Measurements from ENCODE around the gene PRAMEF18.
"Not testable (repeated sequence)": the region's sequence is repeated elsewhere in the genome, so short reads cannot be mapped to it uniquely, and the experiment has no call there.

The PRAMEF18 gene, protein sequence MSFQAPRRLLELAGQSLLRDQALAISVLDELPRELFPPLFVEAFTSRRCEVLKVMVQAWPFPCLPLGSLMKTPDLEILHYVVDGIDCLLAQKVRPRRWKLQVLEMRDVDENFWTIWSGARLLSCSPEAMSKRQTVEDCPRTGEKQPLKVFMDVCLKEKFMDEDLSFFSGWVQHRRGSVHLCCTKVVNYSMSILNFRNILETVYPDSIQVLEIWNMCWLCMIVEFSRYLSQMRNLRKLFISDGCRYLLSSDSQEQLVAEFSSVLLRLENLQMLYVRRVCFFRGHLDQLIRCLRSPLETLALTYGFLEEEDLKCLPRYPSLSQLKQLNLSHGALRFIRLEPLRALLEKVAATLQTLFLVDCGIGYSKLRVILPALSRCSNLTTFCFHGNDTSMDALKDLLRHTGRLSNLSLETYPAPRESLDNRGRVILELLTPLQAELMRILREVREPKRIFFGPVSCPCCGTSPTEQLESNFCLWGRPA

GRCh38 chr1:13225675-13226204, at the start of gene PRAMEF18:
PRAMEF18 (minus strand) TSS chr1:13226154; CDS start chr1:13226106, 48 bp downstream.
- not testable (repeated sequence) for DNase-seq (ENCODE audit: low spot score)

GRCh38 chr1:13265124-13265523, 39.2 kb upstream of the PRAMEF18 start:
- not testable (repeated sequence) for DNase-seq (ENCODE audit: low spot score)

- not testable (repeated sequence) for DNase-seq (ENCODE audit: low spot score)
Measured at GRCh38 chr1:13253898-13254297, 27.9 kb upstream of the PRAMEF18 start, which contains the start of gene PRAMEF5. PRAMEF5 (plus strand) TSS chr1:13254198; CDS start chr1:13259269, 5,071 bp downstream.

DNA sequence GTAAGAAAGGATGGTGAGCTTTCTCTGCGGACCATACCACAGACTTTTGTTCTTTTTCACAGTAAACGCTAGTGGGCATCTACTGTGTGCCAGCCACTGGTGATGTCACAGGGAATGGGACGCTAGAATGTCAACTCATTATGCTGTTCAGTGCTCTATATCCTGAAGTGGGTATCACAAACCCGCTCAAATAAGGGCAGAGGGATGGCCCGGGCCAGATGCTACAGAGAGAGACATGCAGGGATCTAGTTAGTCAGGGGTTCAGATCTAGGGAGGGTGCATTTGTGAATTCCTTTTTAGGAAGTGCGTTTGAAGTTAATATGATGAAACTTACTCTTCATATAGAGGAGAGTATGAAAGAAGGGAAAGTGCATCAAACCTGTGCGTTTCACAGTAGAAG, 21.2 kb upstream of the PRAMEF18 start:
- DNase-seq (ENCODE audit: low spot score), result not testable (repeated sequence)

DNA sequence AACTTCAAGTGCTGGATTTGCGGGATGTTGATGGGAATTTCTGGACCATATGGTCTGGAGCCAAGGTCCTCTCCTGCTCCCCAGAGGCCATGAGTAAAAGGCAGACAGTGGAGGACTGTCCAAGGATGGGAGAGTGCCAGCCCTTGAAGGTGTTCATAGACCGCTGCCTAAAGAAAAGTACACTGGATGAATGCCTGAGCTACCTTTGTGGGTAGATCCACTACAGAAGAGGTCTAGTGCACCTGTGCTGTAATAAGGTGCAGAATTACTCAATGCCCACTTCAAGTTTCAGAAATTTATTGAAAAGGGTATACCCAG, 20.6 kb upstream of the PRAMEF18 start:
- not testable (repeated sequence) for DNase-seq (ENCODE audit: low spot score)

DNA sequence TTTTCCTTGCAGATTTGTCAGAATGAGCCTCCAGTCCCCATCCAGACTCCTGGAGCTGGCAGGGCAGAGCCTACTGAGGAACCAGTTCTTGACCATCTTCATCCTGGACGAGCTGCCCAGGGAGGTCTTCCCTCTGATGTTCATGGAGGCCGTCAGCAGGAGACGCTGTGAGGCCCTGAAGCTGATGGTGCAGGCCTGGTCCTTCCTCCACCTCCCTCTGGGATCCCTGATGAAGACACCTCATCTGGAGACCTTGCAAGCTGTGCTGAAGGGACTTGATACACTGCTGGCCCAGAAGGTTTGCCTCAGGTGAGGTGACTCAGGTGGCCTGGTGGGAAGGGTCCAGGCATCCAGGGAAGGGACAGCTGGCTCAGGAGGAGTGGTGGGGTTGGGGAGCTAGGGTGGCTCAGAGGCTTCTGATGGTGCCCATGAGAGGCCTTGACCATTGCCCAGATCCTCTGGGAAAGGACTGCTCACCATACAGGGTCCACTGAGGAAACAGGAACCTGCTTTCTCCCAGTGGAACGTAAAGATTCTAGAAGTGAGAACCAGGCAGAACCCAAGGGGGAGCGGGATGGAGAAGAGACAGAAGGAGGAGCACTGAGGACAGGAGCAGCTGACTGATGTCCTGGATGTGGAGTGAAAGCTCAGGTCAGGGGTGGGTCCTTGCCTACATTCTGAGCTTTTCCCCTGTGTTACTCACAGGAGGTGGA, 20.0 kb upstream of the PRAMEF18 start:
- not testable (repeated sequence) for DNase-seq (ENCODE audit: low spot score)

GRCh38 chr1:13243536-13244263, 17.7 kb upstream of the PRAMEF18 start:
- not testable (repeated sequence) for DNase-seq (ENCODE audit: low spot score)

GRCh38 chr1:13239633-13240032, 13.7 kb upstream of the PRAMEF18 start:
- DNase-seq (ENCODE audit: low spot score), result not testable (repeated sequence)

- DNase-seq (ENCODE audit: low spot score), result not testable (repeated sequence)
Measured at GRCh38 chr1:13237572-13237971, 11.6 kb upstream of the PRAMEF18 start.

DNA sequence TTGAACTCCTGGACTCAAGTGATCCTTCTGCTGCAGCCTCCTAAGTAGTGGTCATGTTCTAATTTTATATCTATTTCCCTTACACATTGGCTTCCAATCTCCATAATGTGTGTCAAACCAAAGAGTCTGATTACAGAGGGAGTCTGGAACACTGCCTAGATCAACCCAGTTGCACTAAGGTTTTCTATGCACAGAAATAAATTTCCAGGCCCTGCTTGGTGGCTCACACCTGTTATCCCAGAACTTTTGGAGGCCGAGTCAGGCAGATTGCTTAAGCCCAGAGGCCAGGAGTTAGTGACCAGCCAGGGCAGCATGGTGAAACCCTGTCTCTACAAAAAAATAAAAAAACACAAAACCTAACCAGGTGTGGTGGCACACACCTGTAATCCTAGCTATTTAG, 8.1 kb upstream of the PRAMEF18 start:
- DNase-seq (ENCODE audit: low spot score), result not testable (repeated sequence)

GRCh38 chr1:13232056-13232455, 6.1 kb upstream of the PRAMEF18 start:
- DNase-seq (ENCODE audit: low spot score), result not testable (repeated sequence)

GRCh38 chr1:13231061-13231750, 5.3 kb upstream of the PRAMEF18 start:
- DNase-seq (ENCODE audit: low spot score), result not testable (repeated sequence)

- not testable (repeated sequence) for DNase-seq (ENCODE audit: low spot score)
Measured at GRCh38 chr1:13230601-13231000, 4.6 kb upstream of the PRAMEF18 start.

DNA sequence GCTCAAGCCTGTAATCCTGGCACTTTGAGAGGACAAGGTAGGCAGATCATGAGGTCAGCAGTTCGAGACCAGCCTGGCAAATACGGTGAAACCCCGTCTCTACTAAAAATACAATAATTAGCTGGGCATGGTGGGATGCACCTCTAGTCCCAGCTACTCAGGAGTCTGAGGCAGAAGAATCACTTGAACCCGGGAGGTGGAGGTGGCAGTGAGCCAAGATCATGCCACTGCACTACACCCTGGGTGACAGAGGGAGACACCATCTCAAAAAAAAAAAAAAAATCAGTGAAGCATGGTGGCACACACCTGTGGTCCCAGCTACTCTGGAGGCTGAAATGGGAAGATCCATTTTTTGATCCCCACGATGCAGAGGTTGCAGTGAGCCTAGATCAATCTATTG, 4.1 kb upstream of the PRAMEF18 start:
- not testable (repeated sequence) for DNase-seq (ENCODE audit: low spot score)

GRCh38 chr1:13228343-13228781, 2.4 kb upstream of the PRAMEF18 start:
- peak; percentile 58 for DNase-seq (ENCODE audit: low spot score)

DNA sequence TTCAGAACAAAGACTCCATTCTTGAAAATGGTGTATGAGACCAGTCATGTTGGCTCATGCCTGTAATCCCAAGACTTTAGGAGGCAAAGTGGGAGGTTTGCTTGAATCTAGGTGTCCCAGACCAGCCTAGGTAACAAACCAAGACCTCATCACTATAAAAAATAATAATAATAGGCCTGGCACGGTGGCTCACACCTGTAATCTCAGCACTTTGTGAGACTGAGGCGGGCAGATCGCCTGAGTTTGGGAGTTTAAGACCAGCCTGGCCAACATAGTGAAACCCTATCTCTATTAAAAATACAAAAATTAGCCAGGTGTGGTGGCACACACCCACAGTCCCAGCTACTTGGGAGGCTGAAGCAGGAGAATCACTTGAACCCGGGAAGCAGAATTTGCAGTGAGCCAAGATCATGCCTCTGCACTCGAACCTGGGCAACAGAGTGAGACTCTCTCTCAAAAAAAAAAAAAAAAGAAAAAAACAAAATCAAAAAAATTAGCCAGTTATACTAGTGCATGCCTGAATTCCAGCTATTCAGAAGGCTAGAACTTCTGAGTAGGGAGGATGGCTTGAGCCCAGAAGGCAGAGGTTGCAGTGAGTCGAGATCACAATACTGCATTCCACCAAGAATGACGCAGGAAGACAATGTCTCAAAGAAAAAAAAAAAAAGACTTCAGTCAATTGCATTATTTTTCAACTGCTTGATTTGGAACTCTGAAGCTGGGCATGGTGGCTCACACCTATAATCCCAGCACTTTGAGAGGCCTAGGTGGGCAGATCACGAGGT, 1.5 kb upstream of the PRAMEF18 start:
- not testable (repeated sequence) for DNase-seq (ENCODE audit: low spot score)

DNA sequence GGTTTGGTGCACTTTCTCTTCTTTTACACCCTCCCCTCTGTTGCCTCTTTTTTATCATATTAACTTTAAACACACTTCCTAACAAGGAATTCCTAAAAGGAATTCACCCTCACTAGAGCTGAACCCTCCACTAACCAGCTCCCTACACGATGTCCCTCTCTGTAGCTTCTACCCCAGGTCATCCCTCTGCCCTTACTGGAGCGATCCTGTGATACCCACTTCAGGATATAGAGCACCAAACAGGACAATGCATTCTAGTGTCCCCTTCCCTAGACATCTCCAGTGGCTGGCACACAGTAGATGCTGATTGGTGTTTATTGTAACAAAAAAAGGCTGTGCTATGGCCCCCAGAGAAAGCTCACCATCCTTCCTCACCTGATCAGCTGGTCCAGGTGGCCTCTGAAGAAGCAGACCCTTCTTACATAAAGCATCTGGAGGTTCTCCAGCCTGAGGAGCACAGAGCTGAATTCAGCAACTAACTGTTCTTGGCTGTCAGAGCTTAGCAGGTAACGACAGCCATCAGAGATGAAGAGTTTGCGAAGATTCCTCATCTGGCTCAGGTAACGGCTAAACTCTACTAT, 1.4 kb downstream of the PRAMEF18 start:
- DNase-seq (ENCODE audit: low spot score), result no peak

DNA sequence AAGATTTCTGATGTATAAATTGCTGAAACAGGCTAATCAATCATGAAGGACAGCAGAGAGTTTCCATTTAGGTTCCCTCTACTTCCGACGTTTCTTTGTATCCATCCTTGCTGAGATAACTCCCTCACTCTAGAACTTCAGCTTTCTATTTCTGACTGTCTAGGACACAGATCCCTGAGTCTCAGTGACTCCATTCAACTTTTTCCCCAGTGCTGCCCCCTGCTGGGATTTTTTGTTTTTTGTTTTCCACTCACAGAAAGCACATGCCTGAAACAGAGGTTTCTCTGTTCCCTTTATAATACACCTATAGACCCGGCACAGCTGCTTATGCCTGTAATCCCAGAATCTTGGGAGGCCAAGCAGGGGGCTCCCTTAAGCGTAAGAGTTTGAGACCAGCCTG, 3.2 kb downstream of the PRAMEF18 start:
- DNase-seq (ENCODE audit: low spot score), result not testable (repeated sequence)

- DNase-seq (ENCODE audit: low spot score), result not testable (repeated sequence)
Measured at GRCh38 chr1:13219203-13219602, 6.8 kb downstream of the PRAMEF18 start.

DNA sequence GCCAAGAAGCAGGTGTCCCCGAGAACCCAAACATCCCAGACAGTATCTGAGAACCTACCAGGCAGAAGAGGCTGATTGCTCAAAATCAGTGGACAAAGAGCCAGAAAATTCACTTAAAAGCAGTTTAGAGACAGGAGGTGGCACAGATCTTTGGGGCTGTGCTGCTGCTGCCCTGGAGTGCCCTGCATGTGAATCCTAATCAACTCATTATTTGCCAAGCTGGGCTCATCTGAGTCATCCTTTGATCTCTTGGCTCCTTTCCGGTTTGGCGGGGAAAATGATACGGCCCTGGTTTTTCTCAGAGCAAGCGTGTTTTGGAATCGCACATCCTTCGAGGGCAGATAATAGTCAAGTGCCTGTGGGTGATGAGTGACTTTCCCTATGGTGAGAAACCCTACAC, 9.3 kb downstream of the PRAMEF18 start:
- not testable (repeated sequence) for DNase-seq (ENCODE audit: low spot score)

Data from activated CD4-positive, alpha-beta T cell treated with anti-CD3 and anti-CD28 coated beads, Interleukin-2, Interleukin-4, amounts not matched to agents 100 ng/mL and 50 ng/mL, durations not matched to agents 16 hours and 8 hours (primary cell).